Tibial nerve (tissue), 3 donors: ENCODE results near the gene KLC1.

Experiments used
- CTCF ChIP-seq, 5 experiments: fragments of 200-600 bp in 3 of 5; fragments of 450-650 bp in 2 of 5; sonication (generic) in 3 of 5; IDR thresholded peaks; one replicate each; pipeline ENCODE4 v1.5.1; 2016 to 2019; ENCODE audit warnings: antibody characterized with exemption in 5 of 5, mild to moderate bottlenecking in 3 of 5, moderate library complexity in 2 of 5
- POLR2A ChIP-seq, 2 donors: fragments of 450-650 bp; IDR thresholded peaks; one replicate each; pipeline ENCODE4 v1.6.1; 2017; ENCODE audit warnings: antibody characterized with exemption in 2 of 2, mild to moderate bottlenecking in 2 of 2, moderate library complexity in 2 of 2

GRCh38 chr14:103726474-103726873 is 97.5 kb downstream of the KLC1 start:
- TF ChIP-seq POLR2A (IDR thresholded peaks at IDR 0.05): no peak
- no peak for TF ChIP-seq CTCF (IDR thresholded peaks at IDR 0.05)
